Calu3 (cell line): ENCODE results near the gene LRRC45. TPM values are rescaled to one million over a fixed set of nuclear protein-coding genes. Genes with fewer than 3 reads are reported as not detected.

Experiments used
- BruUV-seq: library from RNA; stranded (reverse); fragments of 400-500 nt; replicated peaks from 2 replicates; lab custom pipeline; 2021; lab: Mats Ljungman, UMichigan
- CTCF ChIA-PET: fragments of 300-600 bp; sonication (Branson Sonifier 250); formaldehyde crosslinking; loops from one replicate; lab custom pipeline; 2022; ENCODE audit warnings: antibody characterized with exemption; lab: Charles Lee
- DNase-seq: peaks from one replicate; pipeline ENCODE4 v3.0.0; 2022
- H3K27ac Mint-ChIP-seq: one replicate; pipeline ENCODE4 v1.8.0; 2022; ENCODE audit warnings: mixed read lengths; ENCODE audit not compliant: unreplicated experiment
- H3K27me3 Mint-ChIP-seq: one replicate; pipeline ENCODE4 v1.8.0; 2022; ENCODE audit warnings: mixed read lengths; ENCODE audit not compliant: unreplicated experiment
- H3K36me3 Mint-ChIP-seq: one replicate; pipeline ENCODE4 v1.8.0; 2022; ENCODE audit warnings: mild to moderate bottlenecking, moderate library complexity, mixed read lengths; ENCODE audit not compliant: insufficient read depth, unreplicated experiment
- H3K4me1 Mint-ChIP-seq: one replicate; pipeline ENCODE4 v1.8.0; 2022; ENCODE audit warnings: mild to moderate bottlenecking, low read depth, mixed read lengths; ENCODE audit not compliant: unreplicated experiment
- H3K4me3 Mint-ChIP-seq: one replicate; pipeline ENCODE4 v1.8.0; 2022; ENCODE audit warnings: mild to moderate bottlenecking, low read depth, moderate library complexity, mixed read lengths; ENCODE audit not compliant: unreplicated experiment
- H3K9me3 Mint-ChIP-seq: one replicate; pipeline ENCODE4 v1.8.0; 2022; ENCODE audit warnings: low read depth, mixed read lengths; ENCODE audit not compliant: unreplicated experiment
- intact Hi-C: fragments of 100-400 bp; cut with micrococcal nuclease; formaldehyde crosslinking; loops from one replicate; pipeline ENCODE4 v1.10.0; 2022; ENCODE audit not compliant: unreplicated experiment
- total RNA-seq: library from RNA; stranded (reverse); gene quantifications from 2 replicates; pipeline ENCODE4 v1.2.3, GENCODE V29; 2022
- TF ChIP-seq, protein P1 (sequence below): fragments of 200-600 bp; IDR thresholded peaks from one replicate; pipeline ENCODE4 v1.8.0; 2022; ENCODE audit warnings: antibody characterized with exemption; ENCODE audit not compliant: unreplicated experiment

The LRRC45 gene
- total RNA-seq, 1 experiment from 2014 or later, result 32.6 TPM

DNA sequence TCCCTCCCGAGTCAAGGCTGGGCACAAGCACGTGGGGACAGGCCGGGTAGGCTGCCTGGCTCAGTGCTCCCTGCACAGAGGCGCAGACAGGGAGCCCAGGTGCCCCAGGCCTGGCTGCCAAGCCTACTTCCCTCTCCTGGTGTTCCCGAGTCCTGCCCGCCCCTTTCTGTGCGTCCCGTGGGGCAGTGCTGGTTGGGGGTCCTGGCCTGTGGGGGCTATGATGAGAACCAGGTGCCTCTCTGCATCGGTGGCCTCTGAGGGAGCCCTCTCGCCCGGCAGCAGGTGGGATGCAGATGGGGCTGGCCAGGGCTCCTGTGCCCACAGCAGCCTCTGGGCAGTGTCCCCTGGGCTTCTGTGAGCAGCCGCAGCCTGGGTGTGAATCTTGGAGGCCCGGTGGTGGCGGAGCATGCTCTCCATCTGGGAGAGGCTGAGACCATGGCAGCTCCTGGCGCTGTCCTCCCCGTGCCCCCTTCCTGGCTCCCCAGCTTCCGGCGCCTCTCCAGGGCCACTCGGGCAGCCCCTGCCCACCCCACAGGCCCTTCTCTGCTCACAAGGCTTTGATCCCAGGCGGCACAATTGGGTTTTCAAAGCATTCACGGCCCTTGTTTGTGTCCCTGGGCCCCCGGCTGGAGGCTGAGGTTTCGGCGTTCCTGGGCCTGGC is 7.7 kb upstream of the LRRC45 start:
- H3K9me3 Mint-ChIP-seq, result no peaks in the 10 kb centered on the region
- peaks cover 34% of the 10 kb centered on the region for H3K36me3 Mint-ChIP-seq
- H3K4me1 Mint-ChIP-seq, result no peaks in the 10 kb centered on the region
- H3K27ac Mint-ChIP-seq, result no peak overlapping the region
- H3K27me3 Mint-ChIP-seq, result no peaks in the 10 kb centered on the region
- no TSS peak for BruUV-seq
- CTCF ChIA-PET, result no interaction called here
- DNase-seq, result no peak
- TF ChIP-seq, protein P1, sequence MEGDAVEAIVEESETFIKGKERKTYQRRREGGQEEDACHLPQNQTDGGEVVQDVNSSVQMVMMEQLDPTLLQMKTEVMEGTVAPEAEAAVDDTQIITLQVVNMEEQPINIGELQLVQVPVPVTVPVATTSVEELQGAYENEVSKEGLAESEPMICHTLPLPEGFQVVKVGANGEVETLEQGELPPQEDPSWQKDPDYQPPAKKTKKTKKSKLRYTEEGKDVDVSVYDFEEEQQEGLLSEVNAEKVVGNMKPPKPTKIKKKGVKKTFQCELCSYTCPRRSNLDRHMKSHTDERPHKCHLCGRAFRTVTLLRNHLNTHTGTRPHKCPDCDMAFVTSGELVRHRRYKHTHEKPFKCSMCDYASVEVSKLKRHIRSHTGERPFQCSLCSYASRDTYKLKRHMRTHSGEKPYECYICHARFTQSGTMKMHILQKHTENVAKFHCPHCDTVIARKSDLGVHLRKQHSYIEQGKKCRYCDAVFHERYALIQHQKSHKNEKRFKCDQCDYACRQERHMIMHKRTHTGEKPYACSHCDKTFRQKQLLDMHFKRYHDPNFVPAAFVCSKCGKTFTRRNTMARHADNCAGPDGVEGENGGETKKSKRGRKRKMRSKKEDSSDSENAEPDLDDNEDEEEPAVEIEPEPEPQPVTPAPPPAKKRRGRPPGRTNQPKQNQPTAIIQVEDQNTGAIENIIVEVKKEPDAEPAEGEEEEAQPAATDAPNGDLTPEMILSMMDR, result no peak
- no peak overlapping the region for H3K4me3 Mint-ChIP-seq
- intact Hi-C loops, result no loop called here

DNA sequence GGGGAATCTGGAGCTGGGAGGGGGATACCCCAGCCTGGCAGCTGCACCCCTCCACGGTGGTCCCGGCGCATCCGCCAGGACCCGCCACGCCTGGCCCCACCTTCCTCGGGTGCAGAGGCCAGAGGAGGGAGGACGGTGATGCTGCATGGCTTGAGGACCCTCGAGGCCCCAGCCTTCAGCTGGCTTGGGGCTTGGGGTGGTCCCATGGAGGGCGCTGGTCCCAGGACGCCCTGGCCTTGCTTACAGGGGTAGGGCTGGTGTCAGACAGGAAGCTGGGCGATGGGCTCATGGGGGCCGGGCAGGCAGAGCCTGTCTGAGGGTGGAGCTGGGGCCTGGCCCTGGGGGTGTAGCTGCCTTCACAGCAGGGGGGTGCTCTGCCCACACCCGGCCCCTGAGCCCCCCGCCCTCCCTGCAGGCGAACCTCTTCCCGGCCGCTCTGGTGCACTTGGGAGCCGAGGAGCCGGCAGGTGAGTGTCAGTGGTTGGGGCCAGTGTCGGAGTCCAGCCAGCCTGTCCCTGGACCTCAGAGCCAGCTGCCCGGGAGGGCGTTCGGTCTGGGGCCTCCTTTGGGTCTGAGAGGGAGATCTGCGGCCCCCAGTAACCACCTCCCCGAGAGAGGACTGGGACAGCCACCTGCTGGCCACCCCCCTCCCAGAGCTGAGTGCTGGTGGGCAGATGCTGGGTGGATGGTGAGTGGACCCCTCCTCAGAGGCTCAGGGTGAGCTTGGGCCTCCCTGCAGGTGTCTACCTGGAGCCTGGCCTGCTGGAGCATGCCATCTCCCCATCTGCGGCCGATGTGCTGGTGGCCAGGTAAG is 6.8 kb upstream of the LRRC45 start:
- Mint-ChIP-seq H3K9me3 (no peaks in the 10 kb centered on the region), H3K4me3 (no peak overlapping the region), H3K27me3 (no peaks in the 10 kb centered on the region), H3K4me1 (peaks cover 2% of the 10 kb centered on the region), H3K36me3 (peaks cover 40% of the 10 kb centered on the region), H3K27ac (no peak overlapping the region)
- no TSS peak for BruUV-seq
- TF ChIP-seq, protein P1, result no peak
- intact Hi-C loops, result no loop called here
- DNase-seq, result no peak
- CTCF ChIA-PET, result no interaction called here

DNA sequence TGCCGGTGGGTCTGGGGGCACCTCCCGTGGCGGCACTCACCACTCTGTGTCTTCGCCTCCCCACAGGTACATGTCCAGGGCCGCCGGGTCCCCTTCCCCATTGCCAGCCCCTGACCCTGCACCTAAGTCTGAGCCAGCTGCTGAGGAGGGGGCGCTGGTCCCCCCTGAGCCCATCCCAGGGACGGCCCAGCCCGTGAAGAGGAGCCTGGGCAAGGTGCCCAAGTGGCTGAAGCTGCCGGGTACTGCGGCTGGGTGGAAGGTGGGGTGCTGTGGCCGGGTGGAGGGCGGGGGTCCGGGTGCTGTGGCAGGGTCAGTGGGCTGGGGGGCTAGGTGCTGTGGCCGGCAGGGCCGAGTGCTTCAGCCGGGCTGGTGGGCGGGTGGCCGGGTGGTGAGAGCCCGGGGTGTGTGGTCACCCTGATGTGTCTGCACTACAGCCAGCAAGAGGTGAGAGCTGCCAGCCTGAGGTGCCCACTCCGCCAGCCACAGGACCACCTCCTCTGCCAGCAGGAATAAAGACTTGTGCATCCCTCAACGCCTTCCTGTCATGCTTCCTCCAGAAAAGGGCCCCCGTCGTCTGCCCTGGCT is 6.1 kb upstream of the LRRC45 start:
- H3K9me3 Mint-ChIP-seq, result no peaks in the 10 kb centered on the region
- intact Hi-C loops, result no loop called here

DNA sequence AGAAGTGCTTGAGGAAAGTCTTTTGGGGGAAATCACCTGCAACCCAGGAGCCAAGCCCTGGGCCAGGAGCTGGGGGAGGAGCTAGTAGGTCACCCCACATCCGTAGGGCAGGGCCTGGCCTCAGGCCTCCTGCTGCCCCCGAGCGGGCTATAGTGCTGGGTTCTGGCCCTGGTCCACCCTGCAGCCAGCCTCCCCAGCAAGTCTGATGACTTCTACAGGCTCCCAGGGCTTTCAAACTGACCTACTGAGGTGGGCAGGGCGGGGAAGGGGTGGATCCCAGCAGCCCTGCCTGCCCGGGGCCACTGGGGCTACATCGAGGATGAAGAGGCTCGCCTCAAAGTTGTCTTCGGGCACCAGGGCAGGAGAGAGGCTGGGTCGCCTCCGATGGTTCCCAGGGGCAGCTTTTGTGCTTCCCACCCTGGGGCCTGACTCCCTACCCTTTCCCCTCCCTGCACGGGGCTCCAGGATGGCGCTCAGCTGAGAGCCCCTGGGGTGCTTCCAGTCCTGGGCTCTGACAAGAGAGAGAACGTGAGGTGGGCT is 5.4 kb upstream of the LRRC45 start:
- Mint-ChIP-seq H3K9me3 (no peaks in the 10 kb centered on the region), H3K4me3 (no peak overlapping the region), H3K4me1 (peaks cover 8% of the 10 kb centered on the region), H3K36me3 (peaks cover 54% of the 10 kb centered on the region), H3K27me3 (no peaks in the 10 kb centered on the region), H3K27ac (no peak overlapping the region)
- intact Hi-C loops, result no loop called here
- DNase-seq, result no peak
- no TSS peak for BruUV-seq
- TF ChIP-seq, protein P1, result no peak
- CTCF ChIA-PET, result interaction anchor here (0.6 kb wide), 1 partner anchor 88 kb away, joined by 6 read pairs; no protein-coding TSS in a partner anchor

More for the DNA sequence above, 6.1 kb upstream of the LRRC45 start:
- Mint-ChIP-seq H3K36me3 (peaks cover 47% of the 10 kb centered on the region), H3K4me1 (peaks cover 8% of the 10 kb centered on the region), H3K27me3 (no peaks in the 10 kb centered on the region), H3K27ac (no peak overlapping the region), H3K4me3 (no peak overlapping the region)
- TF ChIP-seq, protein P1, result no peak
- CTCF ChIA-PET, result no interaction called here
- no peak for DNase-seq
- BruUV-seq, result no TSS peak
